Panc1 (cell line): ENCODE data around the gene AFF3.

Experiments used
- CTCF ChIP-seq: fragments of 450-650 bp; IDR thresholded peaks from 2 replicates; pipeline ENCODE4 v1.5.1; 2017; ENCODE audit warnings: mild to moderate bottlenecking
- POLR2AphosphoS5 ChIP-seq: IDR thresholded peaks from 2 replicates; pipeline ENCODE4 v1.6.1; 2012; ENCODE audit warnings: mild to moderate bottlenecking, low read depth, low read length, moderate library complexity
- REST ChIP-seq, 2 experiments: IDR thresholded peaks; 2 replicates each; pipeline ENCODE4 v1.6.1; 2011 to 2012; ENCODE audit warnings: low read depth in 2 of 2, control low read depth in 1 of 2, low read length in 1 of 2, mild to moderate bottlenecking in 1 of 2, moderate library complexity in 1 of 2; ENCODE audit not compliant: insufficient read depth in 1 of 2

GRCh38 chr2:99880148-99880963 lies 262.0 kb downstream of the AFF3 start:
- TF ChIP-seq CTCF, result no peak
- no peak for TF ChIP-seq REST (IDR thresholded peaks at IDR 0.05; ENCODE audit: insufficient read depth in 1 of 2, low read depth in 2 of 2, low read length in 1 of 2)
- TF ChIP-seq POLR2AphosphoS5, result no peak
